ENCODE data around the gene PLCB4.

- TF ChIP-seq EZH2 (IDR thresholded peaks at IDR 0.05; ENCODE audit: low read depth) = no peak
- TF ChIP-seq, protein P1, sequence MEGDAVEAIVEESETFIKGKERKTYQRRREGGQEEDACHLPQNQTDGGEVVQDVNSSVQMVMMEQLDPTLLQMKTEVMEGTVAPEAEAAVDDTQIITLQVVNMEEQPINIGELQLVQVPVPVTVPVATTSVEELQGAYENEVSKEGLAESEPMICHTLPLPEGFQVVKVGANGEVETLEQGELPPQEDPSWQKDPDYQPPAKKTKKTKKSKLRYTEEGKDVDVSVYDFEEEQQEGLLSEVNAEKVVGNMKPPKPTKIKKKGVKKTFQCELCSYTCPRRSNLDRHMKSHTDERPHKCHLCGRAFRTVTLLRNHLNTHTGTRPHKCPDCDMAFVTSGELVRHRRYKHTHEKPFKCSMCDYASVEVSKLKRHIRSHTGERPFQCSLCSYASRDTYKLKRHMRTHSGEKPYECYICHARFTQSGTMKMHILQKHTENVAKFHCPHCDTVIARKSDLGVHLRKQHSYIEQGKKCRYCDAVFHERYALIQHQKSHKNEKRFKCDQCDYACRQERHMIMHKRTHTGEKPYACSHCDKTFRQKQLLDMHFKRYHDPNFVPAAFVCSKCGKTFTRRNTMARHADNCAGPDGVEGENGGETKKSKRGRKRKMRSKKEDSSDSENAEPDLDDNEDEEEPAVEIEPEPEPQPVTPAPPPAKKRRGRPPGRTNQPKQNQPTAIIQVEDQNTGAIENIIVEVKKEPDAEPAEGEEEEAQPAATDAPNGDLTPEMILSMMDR (conservative IDR thresholded peaks at IDR 0.05) = no peak
These were observed 167.6 kb downstream of the PLCB4 start for GRCh38 chr20:9236458-9236857.

Data from PC-9 (cell line).